ENCODE measurements around the gene JHY.

DNA sequence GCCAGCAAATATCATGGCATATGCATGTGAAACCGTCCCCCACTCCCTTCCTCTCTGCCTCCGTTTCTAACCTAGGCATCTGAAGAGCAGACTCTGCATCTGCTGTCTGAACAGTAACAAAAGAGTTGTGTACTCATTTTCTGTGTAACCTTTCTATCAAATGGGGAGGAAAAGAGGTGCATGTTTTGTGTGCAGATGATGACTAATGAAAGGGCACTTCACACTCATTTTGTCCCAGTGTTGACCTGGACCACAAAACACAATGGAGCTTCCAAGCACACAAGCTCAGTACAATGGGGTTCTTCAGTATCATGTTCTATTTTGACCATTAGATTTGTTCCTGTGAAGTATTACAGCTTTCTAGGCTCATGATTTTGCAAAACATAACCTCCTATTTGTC, 13.0 kb downstream of the JHY start:
- TF ChIP-seq, protein P1, sequence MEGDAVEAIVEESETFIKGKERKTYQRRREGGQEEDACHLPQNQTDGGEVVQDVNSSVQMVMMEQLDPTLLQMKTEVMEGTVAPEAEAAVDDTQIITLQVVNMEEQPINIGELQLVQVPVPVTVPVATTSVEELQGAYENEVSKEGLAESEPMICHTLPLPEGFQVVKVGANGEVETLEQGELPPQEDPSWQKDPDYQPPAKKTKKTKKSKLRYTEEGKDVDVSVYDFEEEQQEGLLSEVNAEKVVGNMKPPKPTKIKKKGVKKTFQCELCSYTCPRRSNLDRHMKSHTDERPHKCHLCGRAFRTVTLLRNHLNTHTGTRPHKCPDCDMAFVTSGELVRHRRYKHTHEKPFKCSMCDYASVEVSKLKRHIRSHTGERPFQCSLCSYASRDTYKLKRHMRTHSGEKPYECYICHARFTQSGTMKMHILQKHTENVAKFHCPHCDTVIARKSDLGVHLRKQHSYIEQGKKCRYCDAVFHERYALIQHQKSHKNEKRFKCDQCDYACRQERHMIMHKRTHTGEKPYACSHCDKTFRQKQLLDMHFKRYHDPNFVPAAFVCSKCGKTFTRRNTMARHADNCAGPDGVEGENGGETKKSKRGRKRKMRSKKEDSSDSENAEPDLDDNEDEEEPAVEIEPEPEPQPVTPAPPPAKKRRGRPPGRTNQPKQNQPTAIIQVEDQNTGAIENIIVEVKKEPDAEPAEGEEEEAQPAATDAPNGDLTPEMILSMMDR (IDR thresholded peaks at IDR 0.05): no peak
- no peak for TF ChIP-seq POLR2AphosphoS5 (IDR thresholded peaks at IDR 0.05)
- no peak for TF ChIP-seq POLR2A (IDR thresholded peaks at IDR 0.05)

Data from breast epithelium (tissue), 3 donors.